ENCODE results near the gene CDH13.

GRCh38 chr16:83830091-83830768, 1203.5 kb downstream of the CDH13 start:
- TF ChIP-seq CTCF (IDR thresholded peaks at IDR 0.05; ENCODE audit: control extremely low read depth in 1 of 3, insufficient read depth in 1 of 3, low read depth in 1 of 3, low read length in 3 of 3), result no peak
- TF ChIP-seq MAX (IDR thresholded peaks at IDR 0.05), result peak; percentile 90
- no peak for TF ChIP-seq GABPA (IDR thresholded peaks at IDR 0.05; ENCODE audit: borderline replicate concordance, insufficient read depth, low read length)
- no peak for TF ChIP-seq EP300 (IDR thresholded peaks at IDR 0.05; ENCODE audit: borderline replicate concordance in 1 of 2, low read depth in 2 of 2, low read length in 2 of 2)
- TF ChIP-seq RXRA (IDR thresholded peaks at IDR 0.05; ENCODE audit: insufficient read depth, low read depth, low read length), result no peak
- no peak for TF ChIP-seq RNF2 (IDR thresholded peaks at IDR 0.05; ENCODE audit: borderline replicate concordance, low read depth, low read length, missing control alignments, poor library complexity, severe bottlenecking)
- TF ChIP-seq HDAC2 (IDR thresholded peaks at IDR 0.05; ENCODE audit: borderline replicate concordance in 1 of 2, low read depth in 2 of 2, low read length in 2 of 2), result no peak
- no peak for TF ChIP-seq CEBPB (IDR thresholded peaks at IDR 0.05; ENCODE audit: low read depth, low read length)
- TF ChIP-seq ASH2L (IDR thresholded peaks at IDR 0.05; ENCODE audit: low read length), result no peak
- no peak for TF ChIP-seq JUND (IDR thresholded peaks at IDR 0.05; ENCODE audit: low read length)
- no peak for TF ChIP-seq SUZ12 (IDR thresholded peaks at IDR 0.05; ENCODE audit: low read length)
- no peak for TF ChIP-seq POLR2AphosphoS5 (IDR thresholded peaks at IDR 0.05; ENCODE audit: low read depth, low read length)
- TF ChIP-seq ZNF274 (IDR thresholded peaks at IDR 0.05; ENCODE audit: borderline replicate concordance, extremely low read depth, low read length), result no peak
- TF ChIP-seq SP1 (IDR thresholded peaks at IDR 0.05; ENCODE audit: low read depth, low read length), result no peak
